C4-2B (cell line): Measurements from ENCODE around the gene ZNF492.

Experiments
- CTCF ChIP-seq: fragments of 450-650 bp; conservative IDR thresholded peaks from 2 replicates; pipeline ENCODE4 v1.5.1; 2017; ENCODE audit warnings: mild to moderate bottlenecking
- ZFX ChIP-seq: fragments of 450-650 bp; IDR thresholded peaks from 2 replicates; pipeline ENCODE4 v1.6.1; 2017

- no peak for TF ChIP-seq CTCF
- TF ChIP-seq ZFX, result no peak
Observed at GRCh38 chr19:22625266-22626035, 8.7 kb upstream of the ZNF492 start.
